Measurements from ENCODE around the gene MMP26.
"Not testable (repeated sequence)": the region's sequence is repeated elsewhere in the genome, so short reads cannot be mapped to it uniquely, and the experiment has no call there.

Gene MMP26

DNA sequence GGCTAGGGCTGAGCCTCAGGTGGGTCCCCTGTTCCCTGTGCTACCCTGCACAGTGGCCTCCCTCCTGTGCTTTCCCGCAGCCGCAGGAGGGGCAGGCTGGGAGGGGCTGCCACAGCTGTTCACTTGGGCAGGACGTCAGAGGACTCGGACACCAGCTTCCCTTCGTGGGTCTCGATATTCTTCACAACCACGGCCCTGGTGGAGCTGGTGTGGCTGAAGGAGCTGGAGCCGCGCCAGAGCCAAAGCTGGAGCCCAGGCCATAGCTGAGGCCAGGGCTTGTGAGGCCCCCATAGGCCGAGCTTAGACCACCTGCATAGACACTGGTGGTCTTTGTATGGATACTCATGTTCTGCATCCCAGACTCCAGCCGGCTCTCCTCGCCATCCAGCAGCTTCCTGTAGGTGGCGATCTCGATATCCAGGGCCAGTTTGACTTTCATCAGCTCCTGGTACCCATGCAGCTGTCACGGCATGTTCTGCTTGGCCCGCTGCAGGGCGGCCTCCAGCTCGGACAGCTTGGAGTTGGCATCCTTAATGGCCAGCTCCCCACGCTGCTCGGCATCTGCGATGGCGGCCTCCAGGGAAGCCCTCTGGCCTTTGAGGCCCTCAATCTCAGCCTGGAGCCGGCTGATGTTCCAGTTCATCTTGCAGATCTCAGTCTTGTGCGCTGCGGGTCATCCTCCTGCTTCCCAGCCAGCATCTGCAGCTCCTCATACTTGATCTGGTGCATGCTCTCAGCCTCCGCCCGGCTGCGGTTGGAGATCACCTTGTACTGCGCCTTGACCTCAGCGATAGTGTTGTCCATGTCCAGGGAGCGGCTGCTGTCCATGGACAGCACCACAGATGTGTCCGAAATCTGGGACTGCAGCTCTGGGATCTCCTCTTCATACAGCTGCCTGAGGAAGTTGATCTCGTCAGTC, 18.3 kb downstream of the MMP26 start:
- not testable (repeated sequence) for DNase-seq

DNA sequence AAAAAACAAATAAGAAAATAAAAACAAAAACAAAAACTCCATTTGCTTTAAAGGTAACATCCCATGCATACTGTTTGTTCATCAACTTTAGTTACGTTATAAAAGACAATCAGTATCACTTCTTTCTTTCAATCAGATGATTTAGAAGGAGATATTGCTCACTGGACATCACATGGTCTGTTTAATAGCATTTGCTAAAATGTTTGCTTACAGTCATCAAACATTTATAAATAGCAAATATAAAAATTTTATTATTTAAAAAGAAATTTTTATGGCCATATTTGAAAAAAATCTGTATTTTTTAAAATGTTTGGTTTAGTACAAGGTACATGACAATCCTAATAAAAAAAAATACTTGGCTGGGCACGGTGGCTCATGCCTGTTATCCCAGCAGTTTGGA, 22.6 kb downstream of the MMP26 start:
- no peak for DNase-seq

GRCh38 chr11:4740735-4741134, 36.2 kb downstream of the MMP26 start:
- DNase-seq: no peak

DNA sequence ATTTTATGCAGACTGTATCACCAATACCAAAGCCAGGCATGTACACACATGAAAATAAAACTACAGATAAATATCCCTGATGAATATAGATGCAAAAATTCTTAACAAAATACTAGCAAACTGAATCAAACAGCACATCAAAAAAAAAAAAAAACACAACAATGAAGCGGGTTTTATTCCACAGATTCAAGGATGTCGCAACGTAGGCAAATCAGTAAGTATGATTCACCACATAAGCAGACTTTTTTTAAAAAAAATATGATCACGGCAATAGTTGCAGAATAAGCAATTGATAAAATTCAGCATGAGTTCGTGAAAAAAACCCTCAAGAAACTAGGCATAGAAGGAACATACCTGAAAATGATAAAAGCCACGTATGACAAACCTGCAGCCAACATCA, 43.9 kb downstream of the MMP26 start:
- no peak for DNase-seq

DNA sequence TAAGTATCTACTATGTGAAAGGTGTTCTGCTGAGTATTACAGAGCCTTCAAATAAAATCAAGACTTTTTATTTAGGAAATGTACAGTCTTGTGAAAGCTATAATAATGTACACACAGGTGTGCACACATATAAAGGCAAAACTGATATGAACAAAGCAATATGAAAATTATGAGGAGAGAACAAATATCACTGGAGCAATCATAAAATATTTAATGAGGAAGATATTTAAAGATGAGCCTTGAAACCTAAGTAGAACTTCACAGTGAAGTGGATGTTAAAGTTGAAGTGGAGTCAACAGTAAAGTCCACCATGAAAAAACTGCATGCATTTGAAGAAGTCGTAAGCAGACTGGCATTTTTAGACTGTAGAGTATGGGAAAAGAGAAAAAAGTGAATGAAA, 46.6 kb downstream of the MMP26 start:
- no peak for DNase-seq

Data from inflammatory macrophage (primary cell).